DND-41 (cell line): ENCODE measurements around the gene TRAIP.

Experiments
- CTCF ChIP-seq: IDR thresholded peaks from 2 replicates; pipeline ENCODE4 v1.5.1; 2012; ENCODE audit warnings: borderline replicate concordance, low read length, moderate library complexity, mild to moderate bottlenecking; ENCODE audit not compliant: poor library complexity, severe bottlenecking; ENCODE audit errors: extremely low read depth
- EZH2 ChIP-seq: IDR thresholded peaks from 3 replicates; pipeline ENCODE4 v1.6.1; 2012; ENCODE audit warnings: borderline replicate concordance, low read depth, mild to moderate bottlenecking, moderate library complexity, low read length, inconsistent platforms; ENCODE audit not compliant: severe bottlenecking

- TF ChIP-seq CTCF (no peak), EZH2 (no peak)
Observed at GRCh38 chr3:49793486-49794085, 62.8 kb downstream of the TRAIP start.
